Peyer's patch (tissue), 4 donors: ENCODE results near the gene SLC22A2.

Experiments
- CTCF ChIP-seq, 6 experiments: fragments of 450-650 bp in 4 of 6; fragments of 200-600 bp in 2 of 6; sonication (generic) in 1 of 6; IDR thresholded peaks; one replicate each; pipeline ENCODE4 v1.5.1; 2017 to 2019; ENCODE audit warnings: antibody characterized with exemption in 6 of 6, mild to moderate bottlenecking in 3 of 6, moderate library complexity in 1 of 6
- POLR2A ChIP-seq, 2 donors: fragments of 450-650 bp; IDR thresholded peaks; one replicate each; pipeline ENCODE4 v1.5.1; 2017; ENCODE audit warnings: antibody characterized with exemption in 2 of 2, mild to moderate bottlenecking in 2 of 2, moderate library complexity in 2 of 2

GRCh38 chr6:160201061-160201460 is 57.6 kb downstream of the SLC22A2 start:
- TF ChIP-seq CTCF (IDR thresholded peaks at IDR 0.05): no peak
- no peak for TF ChIP-seq POLR2A (IDR thresholded peaks at IDR 0.05)
